HG02884 (cell line): ENCODE measurements around the gene TBCK.
"Not testable (repeated sequence)": the region's sequence is repeated elsewhere in the genome, so short reads cannot be mapped to it uniquely, and the experiment has no call there.

Experiments
- ATAC-seq: cut with Tn5 transposase; IDR thresholded peaks from one replicate; pipeline ENCODE4 v1.9.1; 2021; ENCODE audit warnings: mild to moderate bottlenecking, moderate library complexity; ENCODE audit not compliant: unreplicated experiment

TBCK gene

GRCh38 chr4:106132045-106132444 lies 184.0 kb downstream of the TBCK start:
- ATAC-seq, result no peak

DNA sequence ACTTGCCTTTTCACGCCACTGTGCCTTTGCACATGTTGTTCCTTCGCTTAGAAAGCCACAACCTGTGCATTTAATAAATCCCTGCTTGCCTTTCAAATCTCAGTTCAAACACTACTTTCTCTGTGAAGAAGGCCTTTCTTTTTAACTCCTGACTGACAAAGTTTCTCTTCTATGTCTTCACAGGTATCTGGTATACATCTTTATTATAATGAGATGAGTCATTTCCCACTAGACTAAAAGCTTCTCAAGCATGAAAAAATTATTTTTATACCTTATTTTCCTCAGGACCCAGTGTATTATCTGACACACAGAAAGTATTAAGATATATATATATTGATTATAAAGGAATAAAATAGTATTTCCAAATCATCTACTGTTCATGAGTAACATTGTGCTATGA lies 189.9 kb downstream of the TBCK start:
- no peak for ATAC-seq

DNA sequence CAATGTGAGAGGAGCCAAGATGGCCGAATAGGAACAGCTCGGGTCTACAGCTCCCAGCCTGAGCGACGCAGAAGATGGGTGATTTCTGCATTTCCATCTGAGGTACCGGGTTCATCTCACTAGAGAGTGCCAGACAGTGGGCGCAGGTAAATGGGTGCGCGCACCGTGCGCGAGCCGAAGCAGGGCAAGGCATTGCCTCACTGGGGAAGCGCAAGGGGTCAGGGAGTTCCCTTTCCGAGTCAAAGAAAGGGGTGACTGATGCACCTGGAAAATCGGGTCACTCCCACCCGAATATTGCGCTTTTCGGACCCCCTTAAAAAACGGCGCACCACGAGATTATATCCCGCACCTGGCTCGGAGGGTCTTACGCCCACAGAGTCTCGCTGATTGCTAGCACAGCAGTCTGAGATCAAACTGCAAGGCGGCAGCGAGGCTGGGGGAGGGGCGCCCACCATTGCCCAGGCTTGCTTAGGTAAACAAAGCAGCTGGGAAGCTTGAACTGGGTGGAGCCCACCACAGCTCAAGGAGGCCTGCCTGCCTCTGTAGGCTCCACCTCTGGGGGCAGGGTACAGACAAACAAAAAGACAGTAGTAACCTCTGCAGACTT lies 196.0 kb downstream of the TBCK start:
- ATAC-seq, result not testable (repeated sequence)

- no peak for ATAC-seq
Observed at GRCh38 chr4:106116025-106116424, 200.0 kb downstream of the TBCK start.

- ATAC-seq, result no peak
Observed at GRCh38 chr4:106114270-106114669, 201.7 kb downstream of the TBCK start.

DNA sequence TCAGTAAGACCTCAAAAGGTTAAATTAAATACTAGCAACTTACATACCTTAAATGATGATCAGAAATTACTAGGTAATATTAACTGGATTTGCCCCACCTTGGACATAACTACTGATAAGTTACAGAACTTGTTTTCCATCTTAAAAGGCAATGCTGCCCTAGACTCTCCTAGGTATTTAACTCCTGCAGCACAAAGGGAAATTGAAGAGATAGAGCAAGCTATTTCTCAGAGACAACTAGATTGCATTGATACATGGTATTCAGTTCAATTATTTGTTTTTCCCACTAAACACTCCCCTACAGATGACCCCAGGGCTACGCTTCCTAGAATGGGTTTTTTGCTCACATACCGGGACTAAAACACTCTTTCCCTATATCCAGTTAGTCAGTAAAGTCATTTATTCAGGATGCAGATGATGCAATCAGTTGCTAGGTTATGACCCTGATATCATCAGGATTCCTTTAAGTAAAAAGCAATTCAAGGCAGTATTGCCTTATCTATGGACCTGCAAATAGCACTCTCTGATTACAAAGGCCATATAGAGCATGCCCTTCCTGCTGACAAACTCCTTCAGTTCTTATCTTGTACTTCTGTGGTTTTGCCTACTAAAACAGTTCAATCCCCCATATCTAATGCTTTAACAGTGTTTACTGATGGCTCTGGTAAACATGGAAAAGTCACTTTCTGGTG lies 204.1 kb downstream of the TBCK start:
- ATAC-seq, result not testable (repeated sequence)

DNA sequence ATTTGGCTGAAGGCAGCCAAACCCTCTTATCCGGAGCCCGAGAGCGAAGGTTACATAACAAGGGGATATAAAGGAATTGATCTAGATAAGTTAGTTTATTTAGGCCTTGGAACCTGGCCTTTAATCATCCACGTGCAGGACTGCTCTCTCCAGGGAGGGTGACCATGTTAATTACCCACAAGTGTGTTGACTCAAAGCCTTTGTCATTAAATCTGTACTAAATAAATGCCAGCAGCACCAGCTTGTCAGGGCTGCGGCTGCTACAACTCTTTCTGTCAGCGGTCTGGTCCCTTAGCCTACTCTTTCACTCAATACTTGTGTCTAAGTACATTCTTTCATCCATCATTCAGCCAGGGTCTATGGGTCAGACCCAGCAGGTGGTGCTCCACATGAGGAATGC lies 206.1 kb downstream of the TBCK start:
- no peak for ATAC-seq

DNA sequence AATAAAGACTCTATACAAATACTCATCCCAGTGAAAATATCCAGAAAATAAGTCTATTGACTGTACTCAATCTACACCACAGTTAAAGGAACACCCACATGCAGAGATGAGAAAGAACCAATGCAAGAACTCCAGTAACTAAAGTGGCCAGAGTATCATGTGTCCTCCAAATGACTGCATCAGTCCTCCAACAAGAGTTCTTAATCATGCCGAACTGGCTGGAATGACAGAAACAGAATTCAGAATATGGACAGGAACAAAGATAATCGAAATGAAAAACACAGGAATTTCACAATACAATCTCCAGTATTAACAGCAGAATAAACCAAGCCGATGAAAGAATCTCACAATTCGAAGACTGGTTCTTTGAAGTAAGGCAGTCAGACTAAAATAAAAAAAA lies 210.3 kb downstream of the TBCK start:
- no peak for ATAC-seq

- no peak for ATAC-seq
Observed at GRCh38 chr4:106104276-106104675, 211.7 kb downstream of the TBCK start.

GRCh38 chr4:106096454-106096853 lies 219.6 kb downstream of the TBCK start:
- ATAC-seq, result no peak

- ATAC-seq, result no peak
Observed at GRCh38 chr4:106095408-106095807, 220.6 kb downstream of the TBCK start.

DNA sequence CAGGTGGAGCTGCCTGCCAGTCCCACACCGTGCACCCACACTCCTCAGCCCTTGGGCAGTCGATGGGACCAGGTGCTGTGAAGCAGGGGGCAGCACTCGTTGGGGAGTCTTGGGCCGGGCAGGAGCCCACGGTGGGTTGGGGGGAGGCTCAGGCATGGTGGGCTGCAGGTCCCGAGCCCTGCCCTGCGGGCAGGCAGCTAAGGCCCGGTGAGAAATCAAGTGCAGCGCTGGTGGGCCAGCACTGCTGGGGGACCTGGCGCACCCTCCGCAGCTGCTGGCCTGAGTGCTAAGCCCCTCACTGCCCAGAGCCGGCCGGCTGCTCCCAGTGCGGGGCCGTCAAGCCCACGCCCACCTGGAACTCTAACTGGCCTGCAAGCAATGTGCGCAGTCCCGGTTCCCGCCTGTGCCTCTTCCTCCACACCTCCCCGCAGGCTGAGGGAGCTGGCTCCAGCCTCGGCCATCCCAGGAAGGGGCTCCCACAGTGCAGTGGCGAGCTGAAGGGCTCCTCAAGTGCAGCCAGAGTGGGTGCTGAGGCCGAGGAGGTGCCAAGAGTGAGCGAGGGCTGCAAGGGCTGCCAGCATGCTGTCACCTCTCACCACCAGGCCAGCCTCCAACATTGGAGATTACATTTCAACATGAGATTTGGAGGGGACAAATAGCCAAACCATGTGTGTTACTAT lies 223.5 kb downstream of the TBCK start:
- no peak for ATAC-seq

DNA sequence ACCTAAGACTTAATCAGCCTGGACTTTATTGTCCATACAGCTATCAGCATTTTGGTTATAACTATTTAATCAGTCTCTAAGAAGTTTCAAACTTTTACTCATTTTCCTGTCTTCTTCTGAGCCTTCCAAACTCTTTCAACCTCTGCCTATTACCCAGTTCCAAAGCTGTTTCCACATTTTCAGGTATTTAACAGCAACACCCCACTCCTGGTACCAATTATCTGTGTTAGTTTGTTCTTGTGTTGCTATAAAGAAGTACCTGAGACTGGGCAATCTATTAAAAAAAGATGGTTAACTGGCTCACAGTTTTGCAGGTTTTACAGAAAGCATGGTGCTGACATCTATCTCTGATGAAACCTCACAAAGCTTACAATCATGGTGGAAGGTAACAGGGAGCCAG lies 225.2 kb downstream of the TBCK start:
- no peak for ATAC-seq

DNA sequence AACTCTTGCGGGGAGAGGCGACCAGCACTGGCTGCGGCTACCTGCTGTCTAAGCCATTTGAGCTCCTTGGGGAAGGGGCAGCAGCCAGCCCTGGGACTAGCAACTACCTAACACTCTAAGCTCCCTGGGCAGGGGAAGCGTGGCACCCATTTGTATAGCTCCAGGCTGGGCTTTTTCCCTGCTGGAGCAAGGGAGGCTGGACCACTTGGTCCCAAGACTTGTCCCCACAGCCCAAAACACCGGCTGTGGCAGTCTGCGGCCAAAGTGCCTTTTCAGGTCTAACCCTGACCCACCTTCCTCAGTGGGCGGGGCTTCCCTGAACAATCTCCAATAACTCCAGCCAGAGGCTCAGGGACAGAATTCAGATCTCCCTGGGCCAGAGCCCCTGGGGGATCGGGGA lies 232.9 kb downstream of the TBCK start:
- ATAC-seq, result no peak

- ATAC-seq, result no peak
Observed at GRCh38 chr4:106080376-106080775, 235.6 kb downstream of the TBCK start.

GRCh38 chr4:106079616-106080015 lies 236.4 kb downstream of the TBCK start:
- no peak for ATAC-seq

DNA sequence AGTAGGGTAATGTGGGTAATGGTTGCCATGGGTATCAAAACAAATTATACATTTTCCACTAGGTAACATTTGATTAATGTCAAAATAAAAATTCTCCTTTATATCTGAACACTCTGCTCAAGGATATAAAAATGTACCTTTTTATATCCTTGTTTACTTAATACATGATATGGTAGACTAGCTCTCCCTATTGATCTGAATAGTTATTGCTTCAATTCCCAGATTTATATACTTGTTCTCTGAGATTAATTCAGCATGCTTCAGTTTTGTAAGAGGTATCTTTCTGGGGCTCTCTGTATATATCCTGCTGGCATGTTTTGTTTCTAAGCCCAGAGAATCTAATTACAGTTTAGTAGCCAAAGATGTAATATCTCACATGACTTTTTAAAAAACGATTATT lies 251.0 kb downstream of the TBCK start:
- ATAC-seq, result no peak

- ATAC-seq, result no peak
Observed at GRCh38 chr4:106063009-106063408, 253.0 kb downstream of the TBCK start.

GRCh38 chr4:106062452-106062875 lies 253.5 kb downstream of the TBCK start:
- no peak for ATAC-seq

GRCh38 chr4:106058921-106059320 lies 257.1 kb downstream of the TBCK start:
- ATAC-seq, result no peak

DNA sequence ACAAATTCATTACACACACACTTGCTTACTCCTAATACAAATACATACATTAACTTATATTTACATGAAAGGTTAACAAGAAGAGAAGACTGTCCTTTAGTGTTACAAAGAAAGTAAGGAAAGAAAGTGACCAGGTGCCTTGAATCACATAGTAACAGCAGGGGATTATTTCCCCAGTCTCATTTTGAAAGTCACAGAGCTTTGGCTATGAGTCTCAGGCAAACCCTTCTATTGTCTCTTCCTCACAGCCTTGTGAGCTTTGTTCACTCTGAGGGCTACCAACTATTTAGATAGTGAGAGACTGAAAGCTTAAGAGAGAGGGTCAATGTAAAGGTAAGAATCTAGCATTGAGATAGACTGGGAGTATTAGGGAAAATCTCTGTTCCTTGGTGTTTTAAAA lies 259.1 kb downstream of the TBCK start:
- ATAC-seq, result no peak

- no peak for ATAC-seq
Observed at GRCh38 chr4:106051514-106051913, 264.5 kb downstream of the TBCK start.
